HG02623 (cell line): Measurements from ENCODE around the gene EIF3B.
"Not testable (repeated sequence)": the region's sequence is repeated elsewhere in the genome, so short reads cannot be mapped to it uniquely, and the experiment has no call there.

Source experiments
- ATAC-seq: cut with Tn5 transposase; IDR thresholded peaks from one replicate; pipeline ENCODE4 v1.9.1; 2021; ENCODE audit warnings: moderate library complexity; ENCODE audit not compliant: unreplicated experiment

EIF3B gene

GRCh38 chr7:2399848-2400587 is 45.4 kb downstream of the EIF3B start:
- no peak for ATAC-seq

- no peak for ATAC-seq
Observed at GRCh38 chr7:2402687-2403013, 48.0 kb downstream of the EIF3B start.

DNA sequence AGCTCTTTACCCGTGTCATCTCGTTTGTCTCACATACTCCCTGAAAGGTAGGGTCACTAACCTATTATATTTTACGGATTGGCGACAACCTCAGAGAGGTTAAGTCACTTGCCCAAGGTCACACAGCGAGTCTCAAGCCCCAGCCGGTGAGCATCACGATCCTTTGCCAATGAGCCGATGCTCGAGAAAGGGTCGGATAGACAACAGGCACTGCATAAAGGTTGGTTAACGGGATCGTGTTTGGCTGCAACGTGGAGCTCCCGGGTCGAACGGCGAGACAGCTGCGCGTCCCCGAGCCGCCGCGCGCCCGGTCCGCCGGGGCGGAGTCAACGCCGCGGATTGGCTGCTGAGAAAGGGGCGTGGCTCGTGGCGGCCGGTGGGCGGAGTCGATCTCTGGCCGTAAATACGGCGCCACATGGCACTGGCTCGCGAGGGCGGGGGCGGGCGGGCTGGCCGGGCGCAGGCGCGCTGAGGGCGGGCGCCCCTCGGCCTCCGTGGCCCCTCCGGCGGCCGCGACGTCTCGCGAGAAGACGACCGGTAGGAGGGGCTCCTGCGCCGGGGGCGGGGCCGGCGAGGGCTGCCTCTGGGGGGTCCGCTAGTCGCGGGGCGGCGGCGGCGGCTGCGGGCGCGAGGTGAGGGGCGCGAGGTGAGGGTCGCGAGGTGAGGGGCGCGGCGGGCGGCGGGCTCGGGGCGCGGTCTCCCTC is 48.5 kb downstream of the EIF3B start, which contains the start of gene CHST12:
Gene CHST12, plus strand, starts transcription at position 598 of the 704 bp plus-strand sequence. CDS start 29,029 bp downstream, outside the sequence.
- ATAC-seq = no peak

- ATAC-seq = no peak
Observed at GRCh38 chr7:2403718-2404648, 49.4 kb downstream of the EIF3B start.

DNA sequence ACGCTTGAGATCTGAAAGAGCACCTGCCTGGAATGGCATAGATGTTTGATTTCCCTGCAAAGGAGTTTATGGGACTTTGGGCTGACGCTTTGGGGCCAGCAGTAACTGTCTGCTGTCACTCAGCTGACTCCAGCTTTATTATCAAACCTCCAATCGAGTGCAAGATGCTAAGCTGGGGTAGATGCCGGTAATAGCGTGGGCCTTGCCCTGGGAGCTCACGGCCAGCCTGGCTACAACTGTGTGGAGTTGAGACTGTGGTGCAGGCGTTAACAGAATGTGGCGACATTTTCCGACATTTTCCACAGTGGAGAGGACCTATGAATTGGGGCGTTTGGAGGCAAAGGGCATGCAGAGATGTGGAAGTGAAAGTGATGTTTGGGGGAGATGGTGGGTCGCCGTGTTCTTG is 50.1 kb downstream of the EIF3B start:
- ATAC-seq = no peak

DNA sequence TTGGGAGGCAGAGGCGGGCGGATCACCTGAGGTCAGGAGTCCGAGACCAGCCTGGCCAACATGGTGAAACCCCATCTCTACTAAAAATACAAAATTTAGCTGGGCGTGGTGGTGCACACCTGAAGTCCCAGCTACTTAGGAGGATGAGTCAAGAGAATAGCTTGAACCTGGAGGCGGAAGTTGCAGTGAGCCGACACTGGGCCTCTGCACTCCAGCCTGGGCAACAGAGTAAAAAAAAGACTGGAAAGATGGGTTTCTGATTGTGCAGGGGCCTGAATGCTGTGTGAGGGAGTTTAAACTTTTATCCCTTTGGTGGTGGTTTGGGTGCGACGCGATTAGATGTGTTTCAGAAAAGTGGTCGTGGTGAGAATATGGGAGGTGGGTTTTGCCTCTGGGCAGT is 50.6 kb downstream of the EIF3B start:
- ATAC-seq = no peak

DNA sequence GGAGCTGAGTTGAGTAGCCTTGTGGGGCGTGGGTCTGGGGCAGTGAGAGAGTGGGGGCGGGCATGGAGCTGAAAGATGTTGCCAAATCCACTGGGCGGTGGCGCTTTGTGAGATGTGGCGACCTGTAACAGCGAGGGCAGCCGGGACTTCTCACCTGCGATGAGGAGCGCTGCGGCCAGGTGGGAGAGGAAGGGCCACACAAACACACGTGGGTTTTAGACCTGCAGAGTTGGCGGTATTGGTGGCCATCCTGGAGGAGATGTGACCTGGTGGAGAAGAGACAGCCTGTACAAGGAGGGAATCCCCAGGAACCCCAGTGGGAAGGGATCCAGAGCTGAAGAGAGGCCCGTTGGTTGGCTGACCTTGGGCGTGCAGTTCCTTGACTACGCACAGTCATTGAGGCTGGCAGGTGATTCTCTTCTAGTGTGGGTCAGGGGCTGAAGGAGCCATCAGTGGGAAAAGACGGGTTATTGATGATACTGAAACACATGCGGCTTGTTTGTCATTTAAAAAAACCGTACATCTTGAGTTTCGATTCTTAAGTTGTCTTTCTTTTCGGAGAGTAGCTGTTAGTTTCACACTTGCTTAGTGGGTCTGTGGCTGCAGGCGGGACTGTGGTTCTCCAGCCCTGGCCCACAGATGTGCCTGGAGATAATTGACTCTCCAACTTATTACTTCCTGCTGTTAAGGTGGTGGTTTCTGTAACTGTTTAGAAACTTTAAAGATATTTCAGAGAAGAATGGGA is 51.1 kb downstream of the EIF3B start:
- peak; percentile 46 for ATAC-seq

DNA sequence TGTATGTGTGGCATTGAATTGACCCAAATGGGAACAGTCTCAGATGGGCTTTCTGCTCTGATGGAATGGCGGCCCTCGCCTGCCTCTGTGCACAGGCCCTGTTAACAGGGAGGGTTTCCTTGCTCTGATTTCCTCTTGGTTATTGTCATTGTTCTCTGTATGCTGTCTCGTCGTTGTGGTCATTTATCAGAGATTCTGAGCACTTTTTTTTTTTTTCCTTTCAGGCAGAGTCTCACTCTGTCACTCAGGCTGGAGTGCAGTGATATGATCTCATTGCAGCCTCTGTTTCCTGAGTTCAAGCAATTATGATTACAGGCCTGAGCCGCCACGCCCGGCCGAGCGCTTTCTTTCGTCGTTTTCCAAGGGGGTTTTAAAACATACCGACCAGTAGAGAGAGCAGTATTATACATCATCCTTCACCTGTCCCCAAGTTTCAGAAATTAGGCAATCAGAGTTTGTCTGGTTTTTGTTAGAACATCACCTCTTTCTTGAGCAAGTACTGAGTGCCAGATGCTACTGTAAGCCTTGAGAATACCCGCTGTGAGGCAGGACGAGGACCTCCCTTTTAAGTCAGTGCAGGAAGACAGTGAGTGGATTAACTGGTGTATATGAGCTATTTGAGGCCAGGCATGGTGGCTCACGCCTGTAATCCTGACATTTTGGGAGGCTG is 55.3 kb downstream of the EIF3B start:
- no peak for ATAC-seq

GRCh38 chr7:2411049-2411448 is 56.4 kb downstream of the EIF3B start:
- ATAC-seq = no peak

DNA sequence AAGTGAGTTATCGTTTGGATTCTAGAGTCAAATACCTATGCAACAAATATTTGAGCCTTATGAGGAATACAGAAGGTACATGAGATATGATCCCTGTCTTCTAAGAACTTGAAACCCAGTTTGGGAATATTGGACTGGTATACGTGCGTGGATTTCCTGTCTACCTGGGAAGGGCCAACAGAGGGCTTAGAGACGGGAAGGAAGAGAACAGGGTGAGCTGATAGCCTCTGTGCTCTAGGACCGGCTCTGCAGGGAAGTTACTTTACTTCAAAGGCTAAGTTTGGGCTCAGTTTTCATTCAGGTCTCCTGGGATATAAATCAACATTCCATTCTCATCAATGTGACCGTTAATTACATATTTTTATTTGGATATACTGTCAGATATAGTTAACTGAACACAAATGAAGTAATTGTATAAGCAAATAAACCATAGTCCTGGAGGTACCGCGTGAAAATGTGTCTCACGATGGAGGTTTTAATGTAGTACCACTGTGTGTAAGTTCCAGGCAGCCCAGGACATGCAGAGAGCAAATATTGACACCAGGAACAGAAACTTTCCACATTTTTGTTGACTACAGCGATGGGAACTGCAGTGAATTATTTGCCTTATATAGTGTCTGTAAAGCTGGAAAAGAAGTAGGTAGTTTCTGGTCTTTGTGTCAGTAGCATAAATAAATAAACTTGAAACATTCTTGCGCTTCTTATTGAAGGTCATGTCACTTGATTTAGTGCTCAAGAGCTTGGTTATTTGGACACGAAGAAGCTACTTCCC is 57.4 kb downstream of the EIF3B start:
- no peak for ATAC-seq

DNA sequence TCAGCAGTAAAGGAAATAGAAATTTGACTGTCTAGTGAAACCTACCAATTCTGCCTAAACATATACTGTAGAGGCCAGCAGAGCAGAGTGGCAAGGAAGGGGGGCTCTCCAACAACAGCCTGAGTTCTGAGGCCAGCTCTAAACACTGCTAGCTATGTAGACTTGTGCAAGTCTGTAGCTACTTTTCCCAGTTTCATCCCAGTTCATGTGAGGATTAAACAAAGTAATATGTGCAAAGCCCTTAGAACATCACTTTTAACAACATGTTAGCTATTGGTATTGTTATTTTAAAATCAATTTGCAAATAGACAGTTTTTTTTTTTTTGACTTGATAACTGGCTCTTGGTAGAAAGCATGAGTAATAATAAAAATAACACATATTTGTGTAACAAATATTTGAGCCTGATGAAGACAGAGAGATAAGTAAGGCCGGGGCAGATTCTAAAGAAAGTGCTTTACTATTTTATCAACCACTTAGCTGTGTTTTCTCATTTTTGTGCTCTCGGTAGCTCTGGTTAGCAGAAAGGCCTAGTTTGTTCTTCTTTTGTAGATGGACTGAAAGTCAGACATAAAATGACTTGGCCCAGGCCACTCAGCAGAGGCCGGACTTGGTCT is 58.1 kb downstream of the EIF3B start:
- no peak for ATAC-seq

- no peak for ATAC-seq
Observed at GRCh38 chr7:2416063-2416462, 61.4 kb downstream of the EIF3B start.

- ATAC-seq = no peak
Observed at GRCh38 chr7:2416650-2417049, 62.0 kb downstream of the EIF3B start.

- ATAC-seq = not testable (repeated sequence)
Observed at GRCh38 chr7:2417178-2417577, 62.6 kb downstream of the EIF3B start.

- no peak for ATAC-seq
Observed at GRCh38 chr7:2417981-2418481, 63.4 kb downstream of the EIF3B start.

DNA sequence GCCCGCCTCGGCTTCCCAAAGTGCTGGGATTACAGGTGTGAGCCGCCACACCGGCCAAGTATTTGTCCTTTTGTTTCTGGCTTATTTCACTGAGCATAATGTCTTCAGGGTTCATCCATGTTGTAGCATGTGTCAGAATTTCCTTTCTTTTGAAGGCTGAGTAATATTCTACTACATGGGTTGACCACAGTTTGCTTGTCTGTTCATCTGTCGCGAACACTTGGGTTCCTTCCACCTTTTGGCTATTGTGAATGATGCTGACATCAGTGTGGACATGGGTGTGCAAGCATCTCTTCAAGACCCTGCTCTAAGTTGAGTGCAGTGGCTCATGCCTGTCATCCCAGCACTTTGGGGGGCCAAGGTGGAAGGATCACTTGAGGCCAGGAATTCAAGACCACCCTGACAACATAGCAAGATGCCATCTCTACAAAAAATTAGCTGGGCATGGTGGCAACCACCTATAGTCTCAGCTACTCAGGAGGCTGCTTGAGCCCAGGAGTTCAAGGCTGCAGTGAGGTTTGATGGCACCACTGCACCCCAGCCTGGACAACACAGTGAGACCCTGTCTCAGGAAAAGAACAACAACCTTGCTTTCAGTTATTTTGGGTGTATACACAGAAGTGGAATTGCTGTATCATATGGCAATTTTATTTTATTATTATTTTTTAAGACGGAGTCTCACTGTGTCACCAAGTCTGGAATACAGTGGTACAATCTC is 65.7 kb downstream of the EIF3B start:
- no peak for ATAC-seq

- no peak for ATAC-seq
Observed at GRCh38 chr7:2421943-2422310, 67.3 kb downstream of the EIF3B start.

DNA sequence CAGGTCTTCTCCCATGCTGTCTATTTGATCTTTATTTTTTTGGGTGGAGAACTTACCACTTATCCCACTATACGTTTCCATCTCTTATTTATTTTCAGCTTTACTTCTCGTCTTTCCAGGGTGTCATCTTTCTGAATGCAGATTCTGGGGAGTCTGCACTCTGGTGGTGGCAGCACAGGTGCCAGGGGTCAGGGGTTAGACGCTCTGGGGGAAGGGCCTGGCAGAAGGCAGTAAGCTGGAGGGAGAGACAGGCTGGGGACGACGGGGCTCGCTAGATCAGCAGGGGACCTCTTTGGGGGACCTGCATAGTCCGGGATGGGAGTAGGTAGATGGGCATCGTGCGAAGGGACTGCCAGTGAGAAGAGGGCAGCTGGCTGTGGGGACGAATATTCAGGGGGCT is 71.1 kb downstream of the EIF3B start:
- no peak for ATAC-seq
